CD14-positive monocyte (primary cell): ENCODE data around the gene CDKN1B. TPM values are rescaled to one million over a fixed set of nuclear protein-coding genes. Genes with fewer than 3 reads are reported as not detected.
A peak's percentile ranks its signal among the peaks of the same experiment; 100 is the strongest.

ENCODE experiments used
- DNase-seq, 3 donors: peaks; one replicate each; pipeline ENCODE4 v3.0.0-alpha.2; 2011 to 2022
- H2AFZ ChIP-seq: 2 replicates; pipeline ENCODE4 v1.6.0; 2012; ENCODE audit warnings: mild to moderate bottlenecking, low read depth, low read length, inconsistent platforms; ENCODE audit not compliant: insufficient read depth, poor library complexity, severe bottlenecking
- H3K27ac ChIP-seq, 2 donors: 1 replicate in 1 of 2; 2 replicates in 1 of 2; pipeline ENCODE4 v1.5.1; 2012 to 2013; ENCODE audit warnings: low read length in 2 of 2, control low read depth in 1 of 2, inconsistent platforms in 1 of 2, low read depth in 1 of 2, mild to moderate bottlenecking in 1 of 2
- H3K27me3 ChIP-seq, 2 donors: one replicate each; pipeline versions ENCODE4 v1.6.0 to v1.6.1; 2011 to 2013; ENCODE audit warnings: low read length in 2 of 2; ENCODE audit not compliant: control insufficient read depth in 2 of 2, insufficient read depth in 2 of 2
- H3K36me3 ChIP-seq, 2 donors: replicated peaks in 1 of 2; 1 replicate in 1 of 2; 2 replicates in 1 of 2; pipeline versions ENCODE4 v1.5.1 to v1.6.1; 2012 to 2013; ENCODE audit warnings: low read length in 2 of 2, control low read depth in 1 of 2, inconsistent platforms in 1 of 2, mild to moderate bottlenecking in 1 of 2; ENCODE audit not compliant: insufficient read depth in 2 of 2, control insufficient read depth in 1 of 2
- H3K4me1 ChIP-seq, 2 donors: 1 replicate in 1 of 2; 2 replicates in 1 of 2; pipeline versions ENCODE4 v1.5.1 to v1.6.1; 2012 to 2013; ENCODE audit warnings: low read length in 2 of 2, control low read depth in 1 of 2, inconsistent platforms in 1 of 2, mild to moderate bottlenecking in 1 of 2, moderate library complexity in 1 of 2; ENCODE audit not compliant: insufficient read depth in 2 of 2, control insufficient read depth in 1 of 2
- H3K4me2 ChIP-seq: replicated peaks from 2 replicates; pipeline ENCODE3; 2012; ENCODE audit warnings: low read length, moderate library complexity, mild to moderate bottlenecking; ENCODE audit not compliant: poor library complexity, severe bottlenecking; ENCODE audit errors: extremely low read depth
- H3K4me3 ChIP-seq, 3 experiments: fragments of 200-600 bp in 1 of 3; sonication (generic) in 1 of 3; replicated peaks in 1 of 3; 1 replicate in 2 of 3; 2 replicates in 1 of 3; pipeline ENCODE4 v1.5.1; 2011 to 2013; ENCODE audit warnings: low read length in 3 of 3, mild to moderate bottlenecking in 3 of 3, control low read depth in 2 of 3, low read depth in 2 of 3, inconsistent platforms in 1 of 3, moderate library complexity in 1 of 3
- H3K79me2 ChIP-seq: 2 replicates; pipeline ENCODE4 v1.6.0; 2012; ENCODE audit warnings: mild to moderate bottlenecking, control low read depth, inconsistent platforms, low read length, moderate library complexity; ENCODE audit not compliant: insufficient read depth
- H3K9ac ChIP-seq: 2 replicates; pipeline ENCODE4 v1.6.0; 2017; ENCODE audit warnings: low read length, mild to moderate bottlenecking; ENCODE audit not compliant: insufficient read depth, poor library complexity, severe bottlenecking
- H3K9me3 ChIP-seq, 2 donors: replicated peaks in 1 of 2; 1 replicate in 1 of 2; 2 replicates in 1 of 2; pipeline versions ENCODE4 v1.5.1 to v1.6.1; 2012 to 2013; ENCODE audit warnings: low read length in 2 of 2, control low read depth in 1 of 2; ENCODE audit not compliant: control insufficient read depth in 1 of 2, insufficient read depth in 1 of 2
- H4K20me1 ChIP-seq: 2 replicates; pipeline ENCODE4 v1.6.0; 2012; ENCODE audit warnings: mild to moderate bottlenecking, low read length, control low read depth, moderate library complexity; ENCODE audit not compliant: insufficient read depth
- H3K27ac Mint-ChIP-seq, 7 donors: one replicate each; pipeline ENCODE4 v1.8.0; 2020; ENCODE audit warnings: mild to moderate bottlenecking in 7 of 7, mixed read lengths in 7 of 7, moderate library complexity in 6 of 7, inconsistent platforms in 2 of 7
- H3K27me3 Mint-ChIP-seq, 3 donors: one replicate each; pipeline ENCODE4 v1.8.0; 2021 to 2022; ENCODE audit warnings: low read depth in 3 of 3, mild to moderate bottlenecking in 3 of 3, mixed read lengths in 3 of 3, moderate library complexity in 3 of 3, inconsistent platforms in 1 of 3
- H3K36me3 Mint-ChIP-seq, 2 donors: one replicate each; pipeline ENCODE4 v1.8.0; 2020; ENCODE audit warnings: mixed read lengths in 2 of 2, inconsistent platforms in 1 of 2, mild to moderate bottlenecking in 1 of 2
- H3K4me1 Mint-ChIP-seq: one replicate; pipeline ENCODE4 v1.8.0; 2020; ENCODE audit warnings: mild to moderate bottlenecking, mixed read lengths
- H3K4me3 Mint-ChIP-seq, 2 donors: one replicate each; pipeline ENCODE4 v1.8.0; 2020; ENCODE audit warnings: mild to moderate bottlenecking in 2 of 2, mixed read lengths in 2 of 2, moderate library complexity in 1 of 2
- H3K9me3 Mint-ChIP-seq, 7 donors: one replicate each; pipeline ENCODE4 v1.8.0; 2020 to 2022; ENCODE audit warnings: mixed read lengths in 7 of 7, mild to moderate bottlenecking in 6 of 7, moderate library complexity in 6 of 7, inconsistent platforms in 2 of 7
- WGBS: methylation state at CpG from one replicate; pipeline ENCODE4 v1.1.5; 2013; ENCODE audit warnings: missing lambda C conversion rate; ENCODE audit not compliant: insufficient coverage; 5-methylcytosine and 5-hydroxymethylcytosine counted together
- intact Hi-C, 2 donors: fragments of 100-400 bp; cut with micrococcal nuclease; formaldehyde crosslinking; loops; one replicate each; pipeline versions ENCODE4 v1.15.0 to v1.15.1; 2023
- polyA plus RNA-seq, 3 donors: library from polyadenylated mRNA; depleted of rRNA in 1 of 3; unstranded in 2 of 3; stranded (reverse) in 1 of 3; fragments of 300-500 nt in 2 of 3; fragments of >200 nt in 1 of 3; fragmentation: Illumina TruSeq in 2 of 3; gene quantifications; 1 replicate in 2 of 3; 2 replicates in 1 of 3; pipeline ENCODE4 v1.2.3, GENCODE V29; 2012 to 2021
- TF ChIP-seq, protein P1 (sequence below): fragments of 200-600 bp; IDR thresholded peaks from one replicate; pipeline ENCODE4 v1.8.0; 2022; ENCODE audit warnings: antibody characterized with exemption, mild to moderate bottlenecking

The CDKN1B gene
- polyA plus RNA-seq, 3 donors: 9.2 to 98.1 (median 9.5) TPM

DNA sequence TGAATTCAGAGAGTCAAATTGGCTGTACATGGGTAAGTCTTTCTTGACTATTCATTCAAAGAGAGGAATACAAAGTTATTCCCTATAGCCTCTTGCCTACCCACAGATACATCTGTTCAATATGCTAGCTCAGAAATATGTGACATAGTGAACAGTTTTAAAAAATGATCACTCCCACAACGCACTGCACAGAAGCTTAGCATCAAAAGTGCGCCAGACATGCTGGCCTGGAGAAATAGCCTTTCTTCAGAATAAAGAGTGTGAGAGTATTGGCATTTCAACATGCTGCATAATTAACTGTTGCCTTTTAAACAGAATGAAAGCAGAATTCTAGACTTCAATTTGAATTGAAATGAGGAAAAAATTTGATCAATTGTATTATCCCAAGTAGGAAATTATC lies 48.1 kb upstream of the CDKN1B start:
- Mint-ChIP-seq H3K27ac (no peak overlapping the region), H3K4me3 (no peak overlapping the region), H3K36me3 (no peaks in the 10 kb centered on the region), H3K27me3 (peaks cover 0 to 3% (median 3%) of the 10 kb centered on the region in 3 donors), H3K4me1 (peaks cover 2% of the 10 kb centered on the region), H3K9me3 (no peaks in the 10 kb centered on the region)
- Histone ChIP-seq H3K27ac (no peak overlapping the region), H3K27me3 (no peaks in the 10 kb centered on the region), H3K4me2 (no peak overlapping the region), H3K9me3 (no peaks in the 10 kb centered on the region), H3K9ac (no peak overlapping the region), H3K36me3 (no peaks in the 10 kb centered on the region), H3K4me3 (no peak overlapping the region), H2AFZ (no peak overlapping the region), H3K4me1 (no peaks in the 10 kb centered on the region), H4K20me1 (no peaks in the 10 kb centered on the region), H3K79me2 (no peaks in the 10 kb centered on the region)
- intact Hi-C loops: no loop called here
- no peak for DNase-seq
- TF ChIP-seq, protein P1, sequence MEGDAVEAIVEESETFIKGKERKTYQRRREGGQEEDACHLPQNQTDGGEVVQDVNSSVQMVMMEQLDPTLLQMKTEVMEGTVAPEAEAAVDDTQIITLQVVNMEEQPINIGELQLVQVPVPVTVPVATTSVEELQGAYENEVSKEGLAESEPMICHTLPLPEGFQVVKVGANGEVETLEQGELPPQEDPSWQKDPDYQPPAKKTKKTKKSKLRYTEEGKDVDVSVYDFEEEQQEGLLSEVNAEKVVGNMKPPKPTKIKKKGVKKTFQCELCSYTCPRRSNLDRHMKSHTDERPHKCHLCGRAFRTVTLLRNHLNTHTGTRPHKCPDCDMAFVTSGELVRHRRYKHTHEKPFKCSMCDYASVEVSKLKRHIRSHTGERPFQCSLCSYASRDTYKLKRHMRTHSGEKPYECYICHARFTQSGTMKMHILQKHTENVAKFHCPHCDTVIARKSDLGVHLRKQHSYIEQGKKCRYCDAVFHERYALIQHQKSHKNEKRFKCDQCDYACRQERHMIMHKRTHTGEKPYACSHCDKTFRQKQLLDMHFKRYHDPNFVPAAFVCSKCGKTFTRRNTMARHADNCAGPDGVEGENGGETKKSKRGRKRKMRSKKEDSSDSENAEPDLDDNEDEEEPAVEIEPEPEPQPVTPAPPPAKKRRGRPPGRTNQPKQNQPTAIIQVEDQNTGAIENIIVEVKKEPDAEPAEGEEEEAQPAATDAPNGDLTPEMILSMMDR: no peak
- WGBS: no CpG with 5 or more reads among the region's 2 CpGs

DNA sequence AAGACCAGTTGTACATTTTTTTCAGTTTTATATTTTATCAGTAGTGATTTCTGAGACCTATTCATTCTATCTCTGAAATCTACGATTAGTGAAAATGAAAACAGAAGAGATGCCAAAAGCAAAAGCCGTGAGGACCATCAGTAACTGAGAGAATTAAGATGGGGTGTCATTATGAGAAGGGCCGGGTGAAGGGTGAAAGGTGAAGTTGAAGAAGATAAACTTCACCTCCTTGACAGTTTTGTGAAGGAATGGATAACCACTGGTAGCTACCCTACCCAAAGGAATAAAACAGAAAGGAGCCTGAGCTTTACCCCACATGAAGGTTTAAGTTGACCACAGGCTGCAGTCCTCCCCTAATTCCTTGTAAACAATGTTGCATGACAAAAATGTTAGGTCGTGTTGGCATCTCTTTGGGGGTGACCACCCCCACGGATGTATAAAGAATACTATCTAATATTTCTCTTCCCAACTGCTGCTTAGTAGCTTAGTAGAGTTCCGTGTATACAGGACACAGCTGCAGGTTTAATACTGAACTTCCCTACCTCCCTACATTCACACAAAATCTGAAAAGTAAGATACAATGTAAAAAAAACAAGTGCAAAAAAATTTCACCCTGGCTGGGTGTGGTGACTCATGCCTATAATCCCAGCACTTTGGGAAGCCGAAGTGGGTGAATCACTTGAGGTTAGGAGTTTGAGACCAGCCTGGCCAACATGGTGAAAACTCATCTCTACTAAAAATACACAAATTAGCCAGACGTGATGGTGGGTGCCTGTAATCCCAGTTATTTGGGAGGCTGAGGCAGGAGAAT lies 45.1 kb upstream of the CDKN1B start:
- Mint-ChIP-seq H3K36me3 (no peaks in the 10 kb centered on the region), H3K27me3 (peaks cover 0 to 3% (median 0%) of the 10 kb centered on the region in 3 donors), H3K27ac (peak overlapping the region in 1 of 7 donors; percentile 43), H3K9me3 (no peaks in the 10 kb centered on the region), H3K4me1 (no peaks in the 10 kb centered on the region), H3K4me3 (no peak overlapping the region)
- Histone ChIP-seq H3K27ac (no peak overlapping the region), H2AFZ (no peak overlapping the region), H3K4me2 (no peak overlapping the region), H3K4me3 (no peak overlapping the region), H3K4me1 (no peaks in the 10 kb centered on the region), H4K20me1 (no peaks in the 10 kb centered on the region), H3K9me3 (no peaks in the 10 kb centered on the region), H3K79me2 (no peaks in the 10 kb centered on the region), H3K36me3 (no peaks in the 10 kb centered on the region), H3K27me3 (no peaks in the 10 kb centered on the region), H3K9ac (no peak overlapping the region)
- intact Hi-C loops: no loop called here
- no peak for DNase-seq
- TF ChIP-seq, protein P1: no peak
- no CpG with 5 or more reads among the region's 8 CpGs for WGBS
